ENCODE data around the gene SEPTIN10.
A peak's percentile ranks its signal among the peaks of the same experiment; 100 is the strongest.

Gene SEPTIN10

DNA sequence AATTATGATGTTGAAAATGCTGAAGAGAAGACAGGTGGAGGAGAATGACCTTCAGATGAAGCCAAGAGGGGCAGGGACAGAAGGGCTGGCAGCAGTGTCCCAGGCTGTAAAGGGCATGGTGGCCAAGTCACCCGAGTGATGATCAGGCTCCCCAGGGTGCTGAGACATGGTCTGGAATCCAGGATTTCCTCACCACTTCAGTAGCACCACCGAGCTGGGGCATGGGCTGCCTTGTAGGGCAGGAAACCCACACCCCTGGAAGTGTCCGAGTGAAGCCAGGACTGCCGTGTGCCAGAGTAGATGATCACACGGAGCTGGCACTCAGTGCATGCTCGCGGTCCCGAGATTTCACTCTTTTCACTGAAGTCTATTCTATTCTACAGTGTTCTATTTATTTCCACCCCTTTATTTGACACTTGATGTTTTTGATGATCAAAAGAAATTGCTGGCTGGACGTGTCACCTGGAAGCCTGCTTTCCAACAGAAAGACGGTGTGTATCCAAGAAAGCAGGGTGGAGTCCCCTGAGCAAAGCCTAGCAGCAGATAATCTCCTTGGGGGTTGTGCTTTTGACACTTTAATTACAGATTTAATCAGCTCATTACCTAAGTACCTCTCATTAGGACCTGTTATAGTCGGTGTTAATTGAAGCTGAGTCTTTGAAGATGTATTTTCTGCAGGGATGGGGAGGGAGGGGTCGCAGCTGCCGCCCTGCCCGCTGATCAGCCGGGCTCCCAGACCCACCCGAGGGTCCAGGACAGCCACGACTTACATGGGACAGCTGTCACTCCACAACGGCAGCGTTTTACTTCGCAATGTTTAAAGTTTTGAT is 92.3 kb downstream of the SEPTIN10 start:
- DNase-seq: no peak

DNA sequence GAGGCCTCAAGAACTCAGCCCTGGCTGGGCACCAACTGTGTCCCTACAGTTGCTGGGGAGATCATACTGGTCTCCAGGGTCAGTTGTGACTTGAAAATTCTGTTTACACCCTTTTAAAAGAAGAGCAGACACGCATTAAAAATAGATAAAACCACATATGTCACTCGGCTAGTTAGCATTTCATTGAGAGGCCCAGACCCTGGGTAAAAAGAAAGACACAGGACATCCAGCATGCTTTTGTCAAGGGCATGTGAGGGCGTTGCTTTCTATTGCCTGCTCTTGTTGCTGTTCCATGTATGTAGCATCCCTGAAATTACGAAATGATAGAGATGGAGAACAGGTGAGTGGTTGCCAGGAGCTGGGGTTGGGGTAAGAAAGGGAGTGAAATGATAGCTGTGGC is 94.3 kb downstream of the SEPTIN10 start:
- no peak for DNase-seq

DNA sequence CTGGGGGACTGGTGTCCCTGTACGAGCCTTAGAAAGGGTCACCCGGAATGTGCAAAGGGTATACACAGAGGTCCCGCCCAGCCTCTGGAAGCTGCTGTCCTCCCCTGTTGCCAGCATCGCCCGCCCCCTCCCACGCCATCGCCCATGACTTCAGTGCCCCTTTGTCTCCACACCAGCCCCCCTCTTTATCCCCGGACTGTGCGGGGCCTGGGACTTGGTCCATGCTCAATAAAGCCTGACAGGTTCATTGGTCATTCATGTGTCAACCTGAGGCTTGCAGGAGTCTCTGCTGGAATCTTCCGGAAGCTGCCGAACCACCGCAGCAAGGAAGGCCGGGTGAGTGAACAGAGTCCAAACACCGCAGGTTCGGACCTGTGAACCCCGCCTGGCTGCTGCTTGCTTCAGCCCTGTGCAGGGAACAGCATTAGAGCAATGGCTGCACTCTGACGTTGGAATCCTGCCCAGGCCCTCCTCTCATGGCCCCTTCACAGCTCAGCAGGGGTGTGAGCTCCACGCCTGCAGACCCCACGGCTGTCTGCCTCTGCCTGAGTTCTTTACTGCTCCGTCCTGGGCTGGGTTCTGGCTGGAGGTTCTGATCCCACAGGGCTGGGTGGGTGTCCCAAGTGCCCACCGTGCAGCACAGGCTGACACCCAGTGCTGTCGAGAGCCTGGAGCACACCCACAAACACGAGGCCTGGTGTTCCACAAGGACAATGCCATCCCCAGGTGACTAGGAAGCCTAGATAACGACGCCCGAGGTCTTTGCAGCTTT is 96.5 kb downstream of the SEPTIN10 start:
- no peak for DNase-seq

DNA sequence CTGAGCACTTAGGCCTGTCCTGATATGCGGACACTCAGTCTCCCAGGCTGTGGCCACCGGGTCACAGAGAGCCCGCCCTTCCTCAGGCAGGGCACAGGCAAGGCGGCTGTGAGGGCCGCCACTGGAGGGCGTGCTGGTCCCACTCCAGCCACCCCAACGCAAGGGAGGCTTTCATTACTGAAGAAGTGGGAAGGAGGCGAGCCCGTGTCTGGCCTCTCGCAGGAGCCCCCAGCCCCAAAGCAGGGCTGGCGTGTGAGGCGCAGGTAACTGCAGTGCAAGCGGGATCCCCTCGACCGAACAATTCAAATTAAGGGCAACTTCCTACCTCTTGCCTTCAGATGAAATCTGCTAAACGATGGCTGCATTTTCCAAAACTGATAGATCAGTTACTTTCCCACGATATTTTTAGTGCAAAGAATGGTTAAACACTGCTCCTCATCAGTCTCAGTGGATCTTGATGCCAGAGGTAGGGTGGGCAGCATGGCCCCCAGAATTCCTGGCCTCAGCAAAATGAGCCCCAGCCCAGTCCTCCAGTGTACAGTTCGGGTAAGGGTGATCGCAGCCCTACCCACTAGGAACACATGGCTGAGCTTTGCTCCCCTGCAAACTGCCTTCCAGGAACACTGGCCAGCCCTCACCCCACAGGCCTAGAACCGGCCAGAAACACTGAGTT is 97.2 kb downstream of the SEPTIN10 start:
- DNase-seq: no peak

DNA sequence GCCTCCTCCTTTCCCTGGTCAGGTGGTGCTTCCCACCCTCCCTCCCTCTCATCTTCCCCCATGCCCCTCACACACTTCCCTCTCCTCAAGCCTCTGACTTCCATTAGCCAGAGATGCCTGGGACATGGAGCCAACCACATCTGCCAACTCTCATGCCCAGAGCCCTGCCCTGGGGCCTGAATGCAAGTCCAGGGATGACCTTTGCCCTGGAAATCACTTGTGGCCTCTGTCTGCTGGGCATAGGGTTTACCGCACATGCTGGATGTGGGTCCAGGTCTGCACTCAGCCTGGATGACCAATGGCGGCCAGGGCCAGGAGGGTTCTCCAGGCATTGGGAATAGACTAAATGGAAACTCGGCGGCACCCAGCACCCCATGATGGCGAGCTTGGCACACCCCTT is 98.9 kb downstream of the SEPTIN10 start:
- DNase-seq: no peak

DNA sequence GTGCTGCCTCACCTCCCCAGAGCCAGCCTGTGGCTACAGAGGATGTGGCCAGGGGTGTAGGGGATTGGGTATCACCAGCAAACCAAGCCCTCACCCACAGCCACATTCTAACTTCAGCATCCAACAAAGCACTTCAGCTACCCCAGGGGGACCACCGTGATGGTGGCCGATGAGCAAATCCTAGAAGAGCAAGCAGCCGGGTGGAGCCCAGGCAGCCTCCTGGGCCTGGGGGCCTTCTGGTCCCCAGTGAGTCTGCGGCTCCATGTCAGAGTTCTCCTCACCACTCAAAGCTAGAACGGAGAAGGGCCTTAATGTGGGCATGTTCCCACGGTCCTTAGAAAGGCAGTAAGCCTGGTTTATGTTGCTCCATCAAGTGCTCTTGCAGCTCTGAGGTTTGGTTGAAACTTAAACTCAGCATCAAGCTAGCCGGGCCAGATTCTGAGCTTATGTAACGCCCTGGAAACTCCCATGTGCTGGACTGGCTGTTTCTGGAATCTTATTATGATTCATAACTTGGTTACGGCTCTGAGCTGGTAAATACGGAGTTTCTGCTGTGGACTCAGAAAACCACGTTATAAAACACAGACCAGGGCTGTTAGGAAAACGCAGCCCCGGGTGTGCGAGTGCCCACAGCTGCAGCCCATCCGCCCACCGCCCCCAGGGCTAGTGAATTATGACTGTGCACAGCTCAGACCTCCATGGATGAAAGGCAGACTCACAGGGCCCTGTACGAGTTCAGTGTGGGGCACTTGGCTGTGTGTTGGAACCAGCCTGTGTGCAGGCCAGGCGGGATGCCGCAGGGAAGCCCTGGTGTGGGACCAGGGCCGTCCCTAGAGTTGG is 99.8 kb downstream of the SEPTIN10 start:
- no peak for DNase-seq

DNA sequence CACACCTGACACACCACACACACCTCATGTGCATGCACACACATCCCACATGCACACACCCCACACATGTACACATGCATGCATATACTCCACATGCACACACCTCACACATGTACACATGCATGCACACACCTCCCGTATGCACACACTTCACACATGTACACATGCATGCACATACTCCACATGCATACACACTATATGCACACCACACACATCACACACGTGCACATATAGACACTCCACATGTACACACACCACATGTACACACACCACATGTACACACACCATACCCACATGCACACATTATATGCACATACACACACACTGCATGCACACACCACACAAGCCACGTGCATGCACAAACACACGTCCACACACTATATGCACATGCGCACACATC is 100.5 kb downstream of the SEPTIN10 start:
- no peak for DNase-seq

DNA sequence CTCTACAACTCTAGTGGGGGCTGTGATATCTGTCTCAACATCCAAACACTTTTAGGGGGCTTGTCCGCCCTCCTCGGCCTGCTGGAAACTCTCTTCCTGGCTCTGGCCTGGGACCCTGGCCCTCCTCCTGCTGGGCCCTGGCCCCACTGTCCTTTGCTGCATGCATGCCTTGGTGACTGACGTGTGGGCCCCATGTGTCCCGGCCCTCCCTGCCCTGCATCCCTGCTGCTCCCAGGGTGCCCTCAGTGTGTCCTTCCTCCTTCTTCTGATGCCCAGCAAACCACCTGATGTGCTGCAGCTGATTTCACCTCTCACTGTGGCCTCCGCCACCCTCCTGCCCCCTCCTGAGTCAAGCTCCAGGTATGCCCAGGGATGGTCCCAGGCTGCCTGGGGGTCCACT is 101.7 kb downstream of the SEPTIN10 start:
- DNase-seq: no peak

DNA sequence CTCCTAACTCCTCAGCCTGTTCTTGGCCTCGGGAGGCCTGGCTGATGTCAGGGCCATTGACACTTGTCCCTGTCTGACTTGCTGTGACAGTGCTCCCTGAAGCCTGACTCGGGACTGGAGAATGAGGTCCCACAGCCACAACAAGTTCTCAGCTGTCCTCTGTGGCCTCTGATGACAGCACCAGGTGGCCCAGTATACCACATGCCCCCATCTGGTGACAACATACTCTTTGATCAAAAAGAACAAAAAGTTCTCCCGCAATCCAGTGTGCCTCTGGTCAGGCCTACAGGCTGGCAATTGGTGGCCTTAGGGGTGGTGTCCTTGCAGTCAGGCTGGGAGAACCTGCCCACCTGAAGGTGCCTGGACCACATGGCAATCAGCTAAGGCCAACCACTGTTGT is 102.6 kb downstream of the SEPTIN10 start:
- DNase-seq: no peak

DNA sequence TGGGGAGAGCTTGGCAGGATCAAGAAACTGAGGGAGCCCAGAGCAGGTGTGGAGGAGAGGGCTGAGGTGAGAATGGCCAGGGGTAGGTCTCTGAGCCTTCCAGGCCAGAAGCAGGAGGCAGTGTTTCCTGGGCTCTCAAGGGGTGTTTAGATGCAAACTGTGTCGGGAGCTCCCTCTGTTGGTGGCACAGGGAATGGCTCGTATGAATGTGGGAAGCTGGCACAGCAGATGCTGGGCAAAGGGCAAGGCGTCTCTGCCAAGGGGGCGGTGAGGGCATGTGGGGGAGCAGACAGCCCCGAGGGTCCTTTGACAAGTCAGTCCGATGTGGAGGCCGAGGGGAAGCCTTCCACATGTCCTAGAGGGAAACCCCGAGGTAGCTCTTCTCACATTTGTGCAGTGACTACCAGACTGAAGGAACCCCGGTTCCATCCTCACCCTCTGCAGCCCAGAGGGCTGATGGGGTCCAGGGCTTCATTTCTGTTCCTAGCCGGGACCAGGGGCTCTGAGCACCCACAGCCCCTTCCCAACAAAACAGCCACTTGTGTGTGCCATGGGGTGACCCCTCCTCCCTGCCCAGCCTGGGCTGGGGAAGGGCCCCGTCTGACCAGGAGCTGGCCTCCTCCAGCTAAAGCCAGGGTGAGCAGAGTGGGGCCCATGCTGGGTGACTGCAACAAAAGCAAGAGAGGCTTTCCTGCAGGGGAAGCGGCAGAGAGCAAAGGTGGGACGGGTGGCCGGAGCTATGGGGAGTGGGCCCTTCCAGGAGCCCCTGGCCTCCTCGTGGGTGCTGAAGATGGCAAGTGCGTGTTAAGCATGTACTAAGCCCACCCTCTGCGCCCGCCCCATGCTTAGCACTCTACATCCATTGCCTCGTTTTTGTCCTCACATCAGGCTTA is 103.4 kb downstream of the SEPTIN10 start:
- DNase-seq: peak; percentile 50

DNA sequence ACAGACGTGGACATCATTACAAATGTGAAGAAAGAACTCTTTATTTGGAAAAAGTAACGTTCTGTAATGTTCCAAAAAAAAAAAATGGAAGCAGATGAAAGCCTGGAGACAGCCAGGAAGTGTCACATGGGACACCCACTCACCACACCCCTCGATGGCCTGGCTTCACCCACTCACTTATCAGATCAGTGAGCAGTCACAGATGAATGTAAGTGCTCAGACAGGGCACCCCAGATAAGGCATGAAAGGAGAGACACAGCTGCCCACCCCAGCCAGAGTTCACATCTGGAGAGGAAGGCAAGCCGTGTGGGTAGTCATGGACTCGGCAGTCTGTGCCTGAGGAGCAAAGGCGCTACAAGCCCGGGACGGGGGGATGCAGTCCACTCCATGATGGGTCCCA is 105.2 kb downstream of the SEPTIN10 start:
- DNase-seq: no peak

DNA sequence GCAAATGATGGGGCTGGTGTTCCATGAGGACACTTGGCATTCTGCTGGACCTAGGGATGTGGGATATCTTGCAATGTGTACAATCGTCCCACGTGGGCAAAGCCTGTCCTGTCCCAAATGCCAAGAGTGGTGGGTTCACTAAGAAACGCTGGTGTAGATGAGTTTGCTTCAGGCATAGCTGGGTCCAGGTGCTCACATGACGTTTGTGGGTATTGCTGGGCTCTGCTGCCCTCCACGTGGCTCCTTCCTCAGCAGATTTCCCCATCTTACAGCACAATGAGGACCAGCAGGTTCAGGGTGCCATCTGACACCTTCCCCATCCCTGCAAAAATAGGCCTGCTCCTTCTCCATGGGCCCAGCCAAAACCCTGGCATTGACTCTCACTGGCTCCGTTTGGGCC is 105.9 kb downstream of the SEPTIN10 start:
- DNase-seq: no peak

DNA sequence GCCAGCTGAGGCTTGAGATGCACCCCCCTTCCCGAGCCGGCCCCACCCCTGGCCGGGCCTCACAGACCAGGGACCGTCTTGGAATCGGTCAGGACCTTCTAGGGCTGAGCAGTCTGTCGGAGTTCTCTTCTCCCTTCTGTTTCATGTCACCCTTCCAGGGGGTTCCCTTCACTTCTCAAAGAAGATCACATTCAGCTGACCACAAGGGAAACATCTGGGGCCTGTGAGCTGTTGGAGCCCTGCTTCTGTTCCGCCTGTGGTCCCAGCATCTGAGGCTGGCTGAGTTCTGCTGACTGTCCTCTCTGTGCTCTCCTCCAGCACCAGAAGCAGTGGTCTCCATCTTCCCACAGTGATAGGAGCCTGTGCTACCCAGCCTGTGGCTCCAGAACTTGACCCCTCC is 106.5 kb downstream of the SEPTIN10 start:
- no peak for DNase-seq

DNA sequence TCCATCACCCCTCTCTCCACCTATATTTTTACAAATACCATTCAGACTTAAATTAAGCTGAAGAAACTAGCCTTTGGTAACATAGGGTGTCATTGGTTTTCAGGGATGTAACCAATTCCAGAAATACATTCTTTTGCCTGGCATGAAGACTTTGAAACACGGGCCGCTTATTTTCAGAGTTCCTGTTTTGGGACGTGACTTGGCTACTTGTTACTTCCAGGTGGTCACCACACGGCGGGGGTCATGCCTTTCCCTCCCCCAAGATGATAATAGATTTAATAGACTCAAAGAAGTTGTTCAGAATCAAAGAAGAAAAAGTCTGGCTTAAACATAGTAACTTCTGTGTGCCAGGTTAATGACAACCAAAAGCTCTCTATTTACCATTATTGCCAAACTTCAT is 110.6 kb downstream of the SEPTIN10 start:
- no peak for DNase-seq

DNA sequence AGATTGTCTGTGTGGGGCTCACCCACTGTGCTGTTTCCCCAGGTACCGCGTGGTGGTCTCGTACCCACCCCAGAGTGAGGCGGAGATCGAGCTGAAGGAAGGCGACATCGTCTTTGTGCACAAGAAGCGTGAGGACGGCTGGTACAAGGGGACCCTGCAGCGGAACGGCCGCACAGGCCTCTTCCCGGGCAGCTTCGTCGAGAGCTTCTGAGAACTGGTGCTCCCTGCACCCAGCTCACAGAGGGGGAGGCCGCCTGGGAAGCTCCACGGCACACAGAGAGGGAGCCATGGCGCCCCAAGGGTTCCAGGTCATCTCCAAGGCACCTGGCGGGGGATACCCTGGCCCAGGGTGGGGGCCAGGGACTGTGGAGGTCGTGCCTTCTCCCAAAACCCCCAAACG is 112.3 kb downstream of the SEPTIN10 start:
- no peak for DNase-seq

DNA sequence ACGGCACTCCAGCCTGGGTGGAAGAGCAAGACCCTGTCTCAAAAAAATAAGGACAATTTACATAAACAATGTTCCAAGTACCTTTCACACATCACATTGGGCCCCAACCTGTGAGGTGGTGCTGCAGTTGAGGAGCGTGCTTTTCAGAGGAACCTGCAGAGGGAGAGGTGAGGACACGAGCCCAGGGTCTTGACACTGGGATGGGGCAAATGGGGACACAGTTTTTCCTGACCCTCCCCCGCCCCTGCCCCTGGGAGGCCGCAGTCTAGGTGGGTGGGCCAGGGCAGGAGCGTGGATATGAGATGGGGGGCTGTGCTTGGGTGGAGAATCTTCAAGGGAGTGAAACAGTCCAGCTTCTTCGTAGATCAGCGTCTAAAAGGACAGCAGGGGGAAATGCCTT is 112.9 kb downstream of the SEPTIN10 start:
- DNase-seq: no peak

DNA sequence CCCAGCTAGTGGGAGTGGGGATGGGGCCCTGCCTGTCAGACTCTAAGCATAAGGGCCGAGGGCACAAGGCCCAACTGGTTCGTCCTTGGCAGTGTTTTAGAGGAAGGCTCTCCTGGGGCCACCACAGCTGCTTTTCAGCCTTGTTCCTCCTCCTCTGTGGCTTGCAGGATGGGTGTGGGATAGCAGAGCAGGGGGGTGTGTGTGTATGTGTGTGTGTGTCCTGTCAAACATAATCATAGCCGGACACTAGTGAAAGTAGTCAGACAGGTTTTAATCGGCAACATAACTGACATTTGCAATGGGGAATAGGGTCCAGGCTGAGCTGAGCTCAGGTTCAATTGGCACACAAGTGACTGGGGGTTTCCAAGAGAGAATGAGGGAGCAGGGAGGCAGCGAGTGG is 114.2 kb downstream of the SEPTIN10 start:
- DNase-seq: no peak

DNA sequence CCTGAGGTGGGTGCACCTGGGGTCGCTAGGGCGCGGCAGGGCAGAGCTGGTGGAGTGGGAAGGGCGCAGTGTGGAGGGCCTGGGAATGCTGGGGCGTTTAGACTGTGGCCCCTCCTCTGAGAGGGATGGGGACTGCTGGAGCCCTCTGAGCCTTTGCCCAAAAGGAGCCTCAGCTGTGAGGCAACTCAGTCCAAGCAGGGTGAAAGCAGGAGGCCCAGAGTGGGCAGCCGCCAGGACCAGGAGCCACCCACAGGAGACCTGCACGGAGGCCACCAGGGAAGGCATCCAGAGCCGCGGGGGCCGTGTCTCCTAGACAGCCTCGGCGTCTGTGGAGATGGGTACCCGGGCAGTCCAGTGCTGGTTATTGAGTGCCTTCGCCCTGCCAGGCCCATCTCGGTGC is 114.9 kb downstream of the SEPTIN10 start:
- no peak for DNase-seq

DNA sequence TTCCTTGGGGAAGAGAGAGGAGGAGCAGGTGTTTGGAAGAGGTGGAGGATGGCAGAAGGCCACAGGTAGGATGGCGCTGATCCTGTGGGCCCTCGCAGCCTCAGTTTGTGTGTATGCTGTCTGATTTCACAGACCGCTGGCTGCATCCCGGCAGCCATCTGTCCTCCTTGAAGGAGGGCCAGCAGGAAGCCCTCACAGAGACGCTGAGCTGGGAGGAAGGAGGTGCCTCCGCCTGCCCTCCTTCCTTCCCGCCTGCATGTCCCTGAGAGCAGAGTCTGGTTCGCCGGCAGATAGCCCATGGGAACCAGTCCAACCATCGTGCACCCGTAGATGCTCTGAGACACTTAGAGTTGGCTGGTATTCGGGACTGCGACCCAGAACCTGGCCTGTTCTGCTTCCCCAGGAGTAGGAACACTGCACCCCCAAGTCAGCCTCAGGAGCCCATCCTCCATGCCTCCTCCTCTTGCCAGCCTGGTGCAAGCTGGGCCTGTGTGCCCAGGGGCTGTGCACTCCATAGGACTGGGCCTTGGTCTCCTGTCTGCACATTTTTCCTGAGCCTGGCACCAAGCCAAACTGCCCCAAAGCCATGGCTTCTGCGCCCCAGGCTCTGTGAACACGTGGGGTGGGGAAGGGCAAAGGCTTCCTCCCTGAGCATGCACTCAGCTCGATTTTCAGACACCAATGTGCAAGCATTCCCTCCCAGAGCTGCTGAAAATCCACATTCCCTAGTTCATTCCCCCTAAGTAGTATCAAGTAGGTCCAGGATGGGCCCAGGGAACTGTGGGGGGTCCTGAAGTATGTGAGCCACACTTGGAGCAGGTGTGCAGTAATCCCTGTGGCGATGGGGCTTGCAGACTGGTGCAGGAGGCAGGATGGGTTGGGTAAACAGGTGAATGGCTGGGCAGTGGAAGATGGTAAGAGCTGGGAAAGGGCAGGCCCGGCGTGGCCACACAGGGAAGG is 115.6 kb downstream of the SEPTIN10 start:
- DNase-seq: no peak

DNA sequence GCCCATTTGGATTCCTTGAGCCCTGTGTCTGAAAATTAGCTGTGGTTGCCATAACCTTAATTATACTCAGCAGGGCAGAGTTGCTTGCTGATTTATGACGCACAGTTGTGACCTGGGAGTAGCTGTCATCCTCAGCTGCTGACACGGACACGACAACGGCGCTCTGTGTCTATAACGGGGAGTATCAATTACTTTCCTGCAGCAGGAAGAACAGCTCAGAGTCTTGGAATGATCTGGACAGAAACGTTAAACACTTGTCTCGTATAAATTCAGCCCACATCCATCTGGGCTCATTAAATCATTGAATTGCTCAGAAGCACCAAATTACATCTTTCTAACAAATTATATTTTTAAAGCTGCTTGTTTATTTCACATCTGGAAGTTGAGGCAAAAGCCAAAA is 116.3 kb downstream of the SEPTIN10 start:
- DNase-seq: no peak

DNA sequence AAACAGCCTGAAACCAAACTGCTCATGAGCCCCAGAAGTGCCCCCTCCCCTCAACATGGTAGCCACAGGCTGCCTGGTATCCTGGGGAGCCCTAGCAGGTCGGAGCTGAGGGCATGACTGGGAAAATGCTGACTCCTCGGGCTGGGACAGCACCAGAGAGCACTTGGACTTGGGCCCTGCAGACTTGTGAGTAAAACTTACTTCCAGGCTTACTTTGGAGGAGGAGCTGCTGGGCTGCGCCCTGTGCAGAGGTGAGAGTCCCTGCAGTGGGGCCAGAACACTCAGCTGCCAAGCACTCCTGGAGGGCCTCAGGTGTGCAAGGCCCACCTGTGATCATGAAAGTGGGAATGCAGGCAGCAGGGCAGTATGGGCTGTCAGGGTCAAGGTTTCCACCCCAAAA is 119.4 kb downstream of the SEPTIN10 start:
- no peak for DNase-seq

Data from activated effector memory CD4-positive, alpha-beta T cell treated with Interleukin-2 at 50 U/mL for 16 hours (primary cell).